ENCODE data around the gene FGF3. TPM values are rescaled to one million over a fixed set of nuclear protein-coding genes. Genes with fewer than 3 reads are reported as not detected.

FGF3 gene
- total RNA-seq, 2 experiments from 2014 or later = not detected

GRCh38 chr11:69840371-69841169 is 21.4 kb upstream of the FGF3 start:
- H3K27me3 Mint-ChIP-seq = peaks cover 27% of the 10 kb centered on the region
- H3K4me3 Mint-ChIP-seq = no peak overlapping the region
- ChIA-PET CTCF (no interaction called here), POLR2A (no interaction called here)
- no peak for TF ChIP-seq CTCF (IDR thresholded peaks at IDR 0.05)
- no peaks in the 10 kb centered on the region for H3K36me3 Mint-ChIP-seq (ENCODE audit: low read depth)
- H3K9me3 Mint-ChIP-seq = no peaks in the 10 kb centered on the region
- peaks cover 0 to 17% of the 10 kb centered on the region in 2 experiments for H3K9me3 ChIP-seq (ENCODE audit: control insufficient read depth in 1 of 2, insufficient read depth in 1 of 2, low read length in 2 of 2)
- peaks cover 12% of the 10 kb centered on the region in 2 experiments for H3K27me3 ChIP-seq (ENCODE audit: control insufficient read depth in 1 of 2, insufficient read depth in 2 of 2, low read length in 2 of 2)
- no peaks in the 10 kb centered on the region for H3K4me1 Mint-ChIP-seq (ENCODE audit: low read depth)
- no peaks in the 10 kb centered on the region for H3K36me3 ChIP-seq (ENCODE audit: insufficient read depth, low read length)
- H3K4me3 ChIP-seq (ENCODE audit: low read length) = no peak overlapping the region
- DNase-seq = peak in 1 of 14 experiments; percentile 21
- intact Hi-C loops (cut with DNase I, micrococcal nuclease) = no loop called here
- no peak overlapping the region for H3K27ac Mint-ChIP-seq
- no peak for ATAC-seq (ENCODE audit: poor library complexity)
- no peak overlapping the region for H3K27ac ChIP-seq (ENCODE audit: low read depth in 1 of 2, low read length in 2 of 2)
- no peaks in the 10 kb centered on the region for H3K4me1 ChIP-seq (ENCODE audit: insufficient read depth, low read length)

GRCh38 chr11:69839516-69839915 is 20.3 kb upstream of the FGF3 start:
- Histone ChIP-seq H3K36me3 (ENCODE audit: insufficient read depth, low read length) (no peaks in the 10 kb centered on the region), H3K4me1 (ENCODE audit: insufficient read depth, low read length) (no peaks in the 10 kb centered on the region), H3K4me3 (ENCODE audit: low read length) (no peak overlapping the region), H3K9me3 (ENCODE audit: control insufficient read depth in 1 of 2, insufficient read depth in 1 of 2, low read length in 2 of 2) (peaks cover 0 to 21% of the 10 kb centered on the region in 2 experiments), H3K27me3 (ENCODE audit: control insufficient read depth in 1 of 2, insufficient read depth in 2 of 2, low read length in 2 of 2) (peaks cover 20% of the 10 kb centered on the region in 2 experiments), H3K27ac (ENCODE audit: low read depth in 1 of 2, low read length in 2 of 2) (no peak overlapping the region)
- no peaks in the 10 kb centered on the region for H3K4me1 Mint-ChIP-seq (ENCODE audit: low read depth)
- H3K4me3 Mint-ChIP-seq = no peak overlapping the region
- no peaks in the 10 kb centered on the region for H3K9me3 Mint-ChIP-seq
- H3K36me3 Mint-ChIP-seq (ENCODE audit: low read depth) = no peaks in the 10 kb centered on the region
- peak in 1 of 14 experiments; percentile 5 for DNase-seq
- no peak for TF ChIP-seq CTCF (IDR thresholded peaks at IDR 0.05)
- ChIA-PET POLR2A (no interaction called here), CTCF (no interaction called here)
- peaks cover 27% of the 10 kb centered on the region for H3K27me3 Mint-ChIP-seq
- ATAC-seq (ENCODE audit: poor library complexity) = no peak
- H3K27ac Mint-ChIP-seq = no peak overlapping the region
- intact Hi-C loops (cut with DNase I, micrococcal nuclease) = no loop called here

DNA sequence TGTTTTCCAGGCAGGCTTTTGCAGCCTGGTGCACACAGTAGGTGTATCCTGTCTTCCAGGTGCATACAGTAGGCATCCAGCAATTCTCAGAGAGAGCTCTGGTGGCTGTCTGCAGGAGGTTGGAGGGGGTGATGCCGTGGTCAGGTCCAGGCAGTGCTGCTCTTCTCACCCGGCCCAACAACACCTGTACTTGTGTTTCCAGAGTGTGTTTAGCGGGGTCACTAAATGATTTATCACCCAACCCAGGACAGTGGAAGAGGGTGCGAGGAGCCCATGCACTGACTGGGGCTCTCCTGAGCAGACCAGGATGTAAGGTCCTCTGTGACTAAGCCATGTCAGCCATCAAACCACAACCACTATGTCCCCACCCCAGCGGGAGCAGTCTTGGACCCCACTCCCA is 18.6 kb upstream of the FGF3 start:
- no peak for TF ChIP-seq CTCF (IDR thresholded peaks at IDR 0.05)
- ChIA-PET POLR2A (no interaction called here), CTCF (no interaction called here)
- Histone ChIP-seq H3K9me3 (ENCODE audit: control insufficient read depth in 1 of 2, insufficient read depth in 1 of 2, low read length in 2 of 2) (peaks cover 0 to 26% of the 10 kb centered on the region in 2 experiments), H3K27me3 (ENCODE audit: control insufficient read depth in 1 of 2, insufficient read depth in 2 of 2, low read length in 2 of 2) (peaks cover 26 to 28% of the 10 kb centered on the region in 2 experiments), H3K36me3 (ENCODE audit: insufficient read depth, low read length) (no peaks in the 10 kb centered on the region), H3K27ac (ENCODE audit: low read depth in 1 of 2, low read length in 2 of 2) (no peak overlapping the region), H3K4me3 (ENCODE audit: low read length) (no peak overlapping the region), H3K4me1 (ENCODE audit: insufficient read depth, low read length) (no peaks in the 10 kb centered on the region)
- Mint-ChIP-seq H3K4me3 (no peak overlapping the region), H3K36me3 (ENCODE audit: low read depth) (no peaks in the 10 kb centered on the region), H3K9me3 (no peaks in the 10 kb centered on the region), H3K4me1 (ENCODE audit: low read depth) (no peaks in the 10 kb centered on the region), H3K27me3 (peaks cover 36% of the 10 kb centered on the region), H3K27ac (no peak overlapping the region)
- intact Hi-C loops (cut with DNase I, micrococcal nuclease) = no loop called here
- ATAC-seq (ENCODE audit: poor library complexity) (no peak), DNase-seq (peak in 1 of 14 experiments; percentile 5)

All from CD4-positive, alpha-beta T cell (primary cell).